RCC 7860 (cell line): ENCODE measurements around the gene SLC39A11.
"Not testable (repeated sequence)": the region's sequence is repeated elsewhere in the genome, so short reads cannot be mapped to it uniquely, and the experiment has no call there.

Experiments used
- DNase-seq: peaks from one replicate; pipeline ENCODE4 v3.0.0-alpha.2; 2015; ENCODE audit warnings: low spot score
- FAIRE-seq: peaks from 2 replicates; lab custom pipeline; 2012; peaks lifted over from hg19 to GRCh38; lab: Jason Lieb, UNC

Gene SLC39A11

GRCh38 chr17:72811976-72812687 lies 280.4 kb downstream of the SLC39A11 start:
- FAIRE-seq: no peak
- no peak for DNase-seq

- no peak for DNase-seq
Measured at GRCh38 chr17:72810991-72811508, 281.4 kb downstream of the SLC39A11 start.

GRCh38 chr17:72806011-72806410 lies 286.5 kb downstream of the SLC39A11 start:
- no peak for FAIRE-seq
- no peak for DNase-seq

More at GRCh38 chr17:72810991-72811508, 281.4 kb downstream of the SLC39A11 start:
- no peak for FAIRE-seq

- DNase-seq (no peak), FAIRE-seq (no peak)
Measured at GRCh38 chr17:72804949-72805707, 287.4 kb downstream of the SLC39A11 start.

- DNase-seq (no peak), FAIRE-seq (no peak)
Measured at GRCh38 chr17:72802726-72803125, 289.8 kb downstream of the SLC39A11 start.

- DNase-seq: no peak
- no peak for FAIRE-seq
Measured at GRCh38 chr17:72797142-72797541, 295.3 kb downstream of the SLC39A11 start.

- DNase-seq (no peak), FAIRE-seq (no peak)
Measured at GRCh38 chr17:72795941-72796340, 296.5 kb downstream of the SLC39A11 start.

- FAIRE-seq (no peak), DNase-seq (no peak)
Measured at GRCh38 chr17:72794152-72794551, 298.3 kb downstream of the SLC39A11 start.

GRCh38 chr17:72792771-72793170 lies 299.7 kb downstream of the SLC39A11 start:
- no peak for DNase-seq
- no peak for FAIRE-seq

GRCh38 chr17:72790190-72790589 lies 302.3 kb downstream of the SLC39A11 start:
- DNase-seq: no peak

GRCh38 chr17:72789711-72790110 lies 302.8 kb downstream of the SLC39A11 start:
- FAIRE-seq: no peak
- no peak for DNase-seq

More at GRCh38 chr17:72790190-72790589, 302.3 kb downstream of the SLC39A11 start:
- FAIRE-seq: no peak

- DNase-seq (no peak), FAIRE-seq (no peak)
Measured at GRCh38 chr17:72788950-72789585, 303.4 kb downstream of the SLC39A11 start.

GRCh38 chr17:72786209-72786608 lies 306.3 kb downstream of the SLC39A11 start:
- FAIRE-seq: no peak
- no peak for DNase-seq

GRCh38 chr17:72782985-72783701 lies 309.3 kb downstream of the SLC39A11 start:
- no peak for DNase-seq
- no peak for FAIRE-seq

- FAIRE-seq, DNase-seq: not testable (repeated sequence)
Measured at GRCh38 chr17:72782437-72782836, 310.1 kb downstream of the SLC39A11 start.

GRCh38 chr17:72778169-72779151 lies 314.0 kb downstream of the SLC39A11 start:
- no peak for DNase-seq
- FAIRE-seq: no peak

GRCh38 chr17:72775919-72776318 lies 316.6 kb downstream of the SLC39A11 start:
- DNase-seq (no peak), FAIRE-seq (no peak)

- no peak for FAIRE-seq
- no peak for DNase-seq
Measured at GRCh38 chr17:72775237-72775636, 317.3 kb downstream of the SLC39A11 start.

- DNase-seq (no peak), FAIRE-seq (no peak)
Measured at GRCh38 chr17:72774236-72774635, 318.3 kb downstream of the SLC39A11 start.

- not testable (repeated sequence) for FAIRE-seq, DNase-seq
Measured at GRCh38 chr17:72773225-72773624, 319.3 kb downstream of the SLC39A11 start.
